Heart left ventricle (tissue), 13 donors: ENCODE measurements around the gene PLPPR2.

ENCODE experiments used
- CTCF ChIP-seq, 12 donors: fragments of 200-600 bp; sonication (generic) in 4 of 12; IDR thresholded peaks; one replicate each; pipeline versions ENCODE4 v1.5.0 to v1.8.0; 2018 to 2022; ENCODE audit warnings: antibody characterized with exemption in 12 of 12, mild to moderate bottlenecking in 5 of 12
- POLR2A ChIP-seq, 2 donors: fragments of 450-650 bp; IDR thresholded peaks; one replicate each; pipeline ENCODE4 v1.6.1; 2017; ENCODE audit warnings: antibody characterized with exemption in 2 of 2, mild to moderate bottlenecking in 2 of 2, moderate library complexity in 2 of 2
- donor health status: ischemic (EF 13 %, LVEDD 7.1; RV severe dilation, severe dysfunction).
- donor health status: DM: no; HTN: yes; CAD: no.
- donor health status: DM: no; HTN: no; CAD: no.
- donor health status: ischemic (EF 25% LVEDD 6.9; RV normal size, moderate dysfunction).
- donor health status: ischemic (EF 25% LVEDD 5.7; RV mildly dilated, moderate dysfunction).
- donor health status: ischemic (EF 35%, LVEDD 5.7; RV mildly dilated, moderate dysfunction).
- donor health status: nonischemic (EF 11% LVEDD 7.7; RV severe dilation, severe dysfunction).
- donor health status: DM: yes; HTN: yes; CAD: no.
- donor health status: PGD.
- donor health status: ischemic (EF 29% LVEDD 5.4; RV normal size, mild dysfunction).
- donor health status: nonischemic (EF 23%, LVEDD 6.1; RV moderate dilation, normal function).

DNA sequence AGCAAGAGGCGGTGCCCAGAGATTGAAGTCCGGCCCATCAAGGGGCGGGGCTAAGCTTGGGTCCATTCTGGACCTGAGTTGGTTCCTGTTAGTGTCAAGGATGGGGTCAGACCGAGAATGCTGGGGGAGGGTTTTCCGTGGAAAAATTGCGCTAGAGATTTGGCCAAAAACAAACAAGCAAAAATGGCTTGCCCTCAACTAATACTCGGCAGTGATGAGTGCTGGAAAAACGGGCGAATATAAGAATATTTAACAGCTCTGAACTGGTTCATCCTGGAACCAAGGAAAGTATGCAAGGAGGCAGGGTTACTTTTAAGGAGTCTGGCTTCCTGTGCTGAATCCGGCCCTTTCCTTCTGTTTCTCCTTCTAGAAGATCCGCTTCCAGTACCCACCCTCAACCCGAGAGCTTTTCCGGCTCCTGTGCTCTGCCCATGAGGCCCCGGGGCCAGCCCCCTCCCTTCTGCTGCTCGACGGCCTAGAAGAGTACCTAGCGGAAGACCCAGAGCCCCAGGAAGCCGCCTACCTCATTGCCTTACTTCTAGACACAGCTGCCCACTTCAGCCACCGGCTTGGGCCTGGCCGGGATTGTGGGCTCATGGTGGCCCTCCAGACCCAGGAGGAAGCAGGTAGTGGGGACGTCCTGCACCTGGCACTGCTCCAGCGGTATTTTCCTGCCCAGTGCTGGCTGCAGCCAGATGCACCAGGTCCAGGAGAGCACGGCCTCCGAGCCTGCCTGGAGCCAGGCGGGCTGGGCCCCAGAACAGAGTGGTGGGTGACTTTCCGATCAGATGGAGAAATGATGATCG, 20.1 kb downstream of the PLPPR2 start:
- TF ChIP-seq CTCF (IDR thresholded peaks at IDR 0.05) = no peak
- TF ChIP-seq POLR2A (IDR thresholded peaks at IDR 0.05) = peak in 1 of 2 donors; percentile 81
